Osteoblast (primary cell): ENCODE measurements around the gene USP12. TPM values are rescaled to one million over a fixed set of nuclear protein-coding genes. Genes with fewer than 3 reads are reported as not detected.

Experiments
- DNase-seq: peaks from one replicate; pipeline ENCODE4 v3.0.0; 2011; ENCODE audit warnings: low spot score, mixed read lengths; ENCODE audit not compliant: insufficient read length; ENCODE audit errors: missing footprints
- H2AFZ ChIP-seq: 2 replicates; pipeline ENCODE4 v1.6.0; 2011; ENCODE audit warnings: mild to moderate bottlenecking, low read length
- H3K27ac ChIP-seq: 2 replicates; pipeline ENCODE4 v1.5.1; 2011; ENCODE audit warnings: mild to moderate bottlenecking, low read depth, low read length, moderate library complexity
- H3K27me3 ChIP-seq: 2 replicates; pipeline ENCODE4 v1.6.0; 2012; ENCODE audit warnings: mild to moderate bottlenecking, control low read depth, inconsistent platforms, low read length, moderate library complexity; ENCODE audit not compliant: insufficient read depth
- H3K36me3 ChIP-seq: 2 replicates; pipeline ENCODE4 v1.5.1; 2011; ENCODE audit warnings: mild to moderate bottlenecking, low read length, control low read depth, moderate library complexity; ENCODE audit not compliant: insufficient read depth
- H3K4me1 ChIP-seq: 2 replicates; pipeline ENCODE4 v1.5.1; 2011; ENCODE audit warnings: mild to moderate bottlenecking, low read length, control low read depth, moderate library complexity; ENCODE audit not compliant: insufficient read depth
- H3K4me2 ChIP-seq: 2 replicates; pipeline ENCODE4 v1.6.0; 2011; ENCODE audit warnings: mild to moderate bottlenecking, low read length; ENCODE audit not compliant: insufficient read depth
- H3K4me3 ChIP-seq: fragments of 200-600 bp; sonication (generic); 3 replicates; pipeline ENCODE4 v1.5.1; 2012; ENCODE audit warnings: mild to moderate bottlenecking, low read length, inconsistent platforms; ENCODE audit not compliant: insufficient read depth
- H3K79me2 ChIP-seq: 2 replicates; pipeline ENCODE4 v1.6.0; 2012; ENCODE audit warnings: mild to moderate bottlenecking, low read length, control low read depth, inconsistent platforms; ENCODE audit not compliant: insufficient read depth
- H3K9me3 ChIP-seq: 2 replicates; pipeline ENCODE4 v1.5.1; 2011; ENCODE audit warnings: low read depth, low read length, control low read depth
- H4K20me1 ChIP-seq: 2 replicates; pipeline ENCODE4 v1.6.0; 2012; ENCODE audit warnings: mild to moderate bottlenecking, low read length, control low read depth; ENCODE audit not compliant: insufficient read depth
- total RNA-seq: library from RNA; depleted of rRNA; stranded (reverse); fragments of >200 nt; gene quantifications from 2 replicates; pipeline ENCODE4 v1.2.3, GENCODE V29; 2012
- TF ChIP-seq, protein P1 (sequence below): IDR thresholded peaks from 2 replicates; pipeline ENCODE4 v1.5.1; 2011; ENCODE audit warnings: mild to moderate bottlenecking, low read depth, low read length, moderate library complexity; ENCODE audit errors: extremely low read depth

The USP12 gene
- total RNA-seq, 1 donor: 24.6 TPM

- no peak overlapping the region for H3K4me2 ChIP-seq
- no peaks in the 10 kb centered on the region for H3K9me3 ChIP-seq
- DNase-seq: no peak
- H2AFZ ChIP-seq: no peak overlapping the region
- H4K20me1 ChIP-seq: no peaks in the 10 kb centered on the region
- H3K79me2 ChIP-seq: no peaks in the 10 kb centered on the region
- no peaks in the 10 kb centered on the region for H3K27me3 ChIP-seq
- H3K36me3 ChIP-seq: no peaks in the 10 kb centered on the region
- peaks cover 20% of the 10 kb centered on the region for H3K4me1 ChIP-seq
- H3K27ac ChIP-seq: no peak overlapping the region
- TF ChIP-seq, protein P1, sequence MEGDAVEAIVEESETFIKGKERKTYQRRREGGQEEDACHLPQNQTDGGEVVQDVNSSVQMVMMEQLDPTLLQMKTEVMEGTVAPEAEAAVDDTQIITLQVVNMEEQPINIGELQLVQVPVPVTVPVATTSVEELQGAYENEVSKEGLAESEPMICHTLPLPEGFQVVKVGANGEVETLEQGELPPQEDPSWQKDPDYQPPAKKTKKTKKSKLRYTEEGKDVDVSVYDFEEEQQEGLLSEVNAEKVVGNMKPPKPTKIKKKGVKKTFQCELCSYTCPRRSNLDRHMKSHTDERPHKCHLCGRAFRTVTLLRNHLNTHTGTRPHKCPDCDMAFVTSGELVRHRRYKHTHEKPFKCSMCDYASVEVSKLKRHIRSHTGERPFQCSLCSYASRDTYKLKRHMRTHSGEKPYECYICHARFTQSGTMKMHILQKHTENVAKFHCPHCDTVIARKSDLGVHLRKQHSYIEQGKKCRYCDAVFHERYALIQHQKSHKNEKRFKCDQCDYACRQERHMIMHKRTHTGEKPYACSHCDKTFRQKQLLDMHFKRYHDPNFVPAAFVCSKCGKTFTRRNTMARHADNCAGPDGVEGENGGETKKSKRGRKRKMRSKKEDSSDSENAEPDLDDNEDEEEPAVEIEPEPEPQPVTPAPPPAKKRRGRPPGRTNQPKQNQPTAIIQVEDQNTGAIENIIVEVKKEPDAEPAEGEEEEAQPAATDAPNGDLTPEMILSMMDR: no peak
- H3K4me3 ChIP-seq: no peak overlapping the region
These were observed 27.6 kb upstream of the USP12 start for GRCh38 chr13:27199211-27199610.

- Histone ChIP-seq H3K36me3 (no peaks in the 10 kb centered on the region), H4K20me1 (no peaks in the 10 kb centered on the region), H3K27ac (peak overlapping the region; percentile 68), H3K4me1 (peaks cover 16% of the 10 kb centered on the region), H2AFZ (peak overlapping the region; percentile 25), H3K79me2 (no peaks in the 10 kb centered on the region), H3K4me3 (no peak overlapping the region), H3K4me2 (peak overlapping the region; percentile 69), H3K27me3 (no peaks in the 10 kb centered on the region), H3K9me3 (no peaks in the 10 kb centered on the region)
- TF ChIP-seq, protein P1: no peak
- peak; percentile 94 for DNase-seq
These were observed 23.5 kb upstream of the USP12 start for GRCh38 chr13:27194895-27195764.

DNA sequence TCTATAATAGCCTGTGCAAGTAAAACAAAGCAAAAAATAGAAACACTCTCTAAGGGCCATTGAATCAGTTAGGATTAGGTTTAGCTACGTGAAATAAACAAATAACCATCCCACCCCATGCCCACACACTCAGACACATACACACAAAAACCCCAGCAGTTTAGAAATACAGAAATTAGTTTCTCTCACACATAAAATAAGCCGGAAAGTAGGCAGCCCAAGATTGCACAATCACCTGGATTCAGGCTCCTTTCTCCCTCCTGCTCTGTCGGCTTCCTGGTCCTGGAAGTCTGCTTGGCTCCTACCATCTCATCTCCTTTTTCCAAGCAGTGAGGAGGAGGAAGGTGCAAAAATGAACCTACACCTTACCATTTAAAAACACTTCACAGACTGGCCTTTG, 22.6 kb upstream of the USP12 start:
- H3K27ac ChIP-seq: no peak overlapping the region
- no peak overlapping the region for H2AFZ ChIP-seq
- TF ChIP-seq, protein P1: no peak
- no peaks in the 10 kb centered on the region for H4K20me1 ChIP-seq
- DNase-seq: no peak
- H3K4me3 ChIP-seq: no peak overlapping the region
- H3K36me3 ChIP-seq: no peaks in the 10 kb centered on the region
- H3K79me2 ChIP-seq: no peaks in the 10 kb centered on the region
- no peak overlapping the region for H3K4me2 ChIP-seq
- peaks cover 16% of the 10 kb centered on the region for H3K4me1 ChIP-seq
- H3K9me3 ChIP-seq: no peaks in the 10 kb centered on the region
- H3K27me3 ChIP-seq: no peaks in the 10 kb centered on the region

- Histone ChIP-seq H3K27ac (no peak overlapping the region), H3K9me3 (no peaks in the 10 kb centered on the region), H3K36me3 (no peaks in the 10 kb centered on the region), H3K79me2 (no peaks in the 10 kb centered on the region), H4K20me1 (no peaks in the 10 kb centered on the region), H3K4me1 (peaks cover 16% of the 10 kb centered on the region), H2AFZ (no peak overlapping the region), H3K4me2 (no peak overlapping the region), H3K4me3 (no peak overlapping the region), H3K27me3 (no peaks in the 10 kb centered on the region)
- DNase-seq: no peak
- TF ChIP-seq, protein P1: no peak
These were observed 21.9 kb upstream of the USP12 start for GRCh38 chr13:27193496-27193895.
